H9 (cell line): ENCODE data around the gene RNLS. TPM values are rescaled to one million over a fixed set of nuclear protein-coding genes. Genes with fewer than 3 reads are reported as not detected.

ENCODE experiments used
- DNase-seq: peaks from one replicate; pipeline ENCODE4 v3.0.0-alpha.2; 2017
- H2AFZ ChIP-seq: one replicate; pipeline ENCODE4 v1.6.1; 2013; ENCODE audit warnings: mild to moderate bottlenecking, low read length, control low read depth, moderate library complexity
- H2AK5ac ChIP-seq: 2 replicates; pipeline ENCODE4 v1.6.1; 2013; ENCODE audit warnings: low read length, control low read depth, mixed read lengths; ENCODE audit not compliant: insufficient read length
- H2BK120ac ChIP-seq: one replicate; pipeline ENCODE4 v1.6.1; 2013; ENCODE audit warnings: low read depth, mild to moderate bottlenecking, low read length, control low read depth, inconsistent platforms; ENCODE audit not compliant: poor library complexity, severe bottlenecking
- H2BK12ac ChIP-seq: 2 replicates; pipeline ENCODE4 v1.6.1; 2013; ENCODE audit warnings: low read length, control low read depth, mixed read lengths, low read depth; ENCODE audit not compliant: insufficient read length
- H2BK15ac ChIP-seq: 2 replicates; pipeline ENCODE4 v1.6.1; 2013; ENCODE audit warnings: low read depth, low read length, control low read depth
- H2BK20ac ChIP-seq: one replicate; pipeline ENCODE4 v1.6.1; 2013; ENCODE audit warnings: low read depth, mild to moderate bottlenecking, low read length, control low read depth, inconsistent platforms; ENCODE audit not compliant: poor library complexity, severe bottlenecking
- H2BK5ac ChIP-seq: 2 replicates; pipeline ENCODE4 v1.6.1; 2013; ENCODE audit warnings: low read length, control low read depth, mixed read lengths; ENCODE audit not compliant: insufficient read length
- H3K14ac ChIP-seq: 2 replicates; pipeline ENCODE4 v1.6.1; 2013; ENCODE audit warnings: low read length, control low read depth; ENCODE audit not compliant: insufficient read depth
- H3K18ac ChIP-seq: 2 replicates; pipeline ENCODE4 v1.6.1; 2013; ENCODE audit warnings: low read depth, mild to moderate bottlenecking, mixed read lengths, low read length, control low read depth; ENCODE audit not compliant: insufficient read length
- H3K23ac ChIP-seq: 2 replicates; pipeline ENCODE4 v1.6.1; 2013; ENCODE audit warnings: low read length, control low read depth, mixed read lengths, low read depth; ENCODE audit not compliant: insufficient read length
- H3K23me2 ChIP-seq: 2 replicates; pipeline ENCODE4 v1.6.1; 2013; ENCODE audit warnings: low read depth, mild to moderate bottlenecking, mixed read lengths, low read length, control low read depth; ENCODE audit not compliant: insufficient read length, poor library complexity, severe bottlenecking
- H3K27ac ChIP-seq: 2 replicates; pipeline ENCODE4 v1.5.1; 2013; ENCODE audit warnings: low read length, control low read depth, mixed read lengths, low read depth; ENCODE audit not compliant: insufficient read length
- H3K27me3 ChIP-seq: 2 replicates; pipeline ENCODE4 v1.6.1; 2013; ENCODE audit warnings: low read length, control low read depth, inconsistent platforms; ENCODE audit not compliant: insufficient read depth
- H3K4ac ChIP-seq: 2 replicates; pipeline ENCODE4 v1.6.1; 2013; ENCODE audit warnings: low read depth, mild to moderate bottlenecking, control low read depth, inconsistent platforms, low read length, moderate library complexity
- H3K4me1 ChIP-seq: 2 replicates; pipeline ENCODE4 v1.6.1; 2013; ENCODE audit warnings: low read length, control low read depth, inconsistent platforms; ENCODE audit not compliant: insufficient read depth
- H3K4me2 ChIP-seq: 2 replicates; pipeline ENCODE4 v1.6.1; 2013; ENCODE audit warnings: low read length, control low read depth, mixed read lengths; ENCODE audit not compliant: insufficient read length, insufficient read depth
- H3K56ac ChIP-seq: 2 replicates; pipeline ENCODE4 v1.6.1; 2013; ENCODE audit warnings: low read depth, mild to moderate bottlenecking, mixed read lengths, low read length, control low read depth; ENCODE audit not compliant: insufficient read length
- H3K79me1 ChIP-seq: 2 replicates; pipeline ENCODE4 v1.6.1; 2013; ENCODE audit warnings: low read depth, mild to moderate bottlenecking, moderate library complexity, low read length, control low read depth, inconsistent platforms; ENCODE audit not compliant: insufficient read depth, poor library complexity, severe bottlenecking
- H3K79me2 ChIP-seq: 2 replicates; pipeline ENCODE4 v1.6.1; 2013; ENCODE audit warnings: low read length, control low read depth, inconsistent platforms; ENCODE audit not compliant: insufficient read depth
- H3K9ac ChIP-seq: 2 replicates; pipeline ENCODE4 v1.6.1; 2013; ENCODE audit warnings: low read length, control low read depth, mixed read lengths; ENCODE audit not compliant: insufficient read length; ENCODE audit errors: extremely low read depth
- H3K9me3 ChIP-seq: one replicate; pipeline ENCODE4 v1.6.1; 2013; ENCODE audit warnings: low read depth, low read length, inconsistent platforms; ENCODE audit not compliant: control insufficient read depth
- H3T11ph ChIP-seq: one replicate; pipeline ENCODE4 v1.6.1; 2013; ENCODE audit warnings: mild to moderate bottlenecking, low read length, control low read depth, inconsistent platforms
- H4K20me1 ChIP-seq: one replicate; pipeline ENCODE4 v1.6.1; 2013; ENCODE audit not compliant: control insufficient read depth, insufficient read length, insufficient read depth
- H4K5ac ChIP-seq: 2 replicates; pipeline ENCODE4 v1.6.1; 2013; ENCODE audit warnings: low read depth, mild to moderate bottlenecking, mixed read lengths, low read length, control low read depth; ENCODE audit not compliant: insufficient read length
- H4K8ac ChIP-seq: replicated peaks from 2 replicates; pipeline ENCODE4 v1.6.1; 2013; ENCODE audit warnings: low read length, control low read depth, mixed read lengths, low read depth; ENCODE audit not compliant: insufficient read length
- H4K91ac ChIP-seq: 2 replicates; pipeline ENCODE4 v1.6.1; 2013; ENCODE audit warnings: low read depth, mild to moderate bottlenecking, moderate library complexity, mixed read lengths, low read length, control low read depth; ENCODE audit not compliant: insufficient read length
- H3K27ac Mint-ChIP-seq, 3 experiments: 2 replicates in 2 of 3; 3 replicates in 1 of 3; pipeline ENCODE4 v1.8.0; 2020 to 2021; ENCODE audit warnings: mixed read lengths in 3 of 3, mild to moderate bottlenecking in 1 of 3, moderate library complexity in 1 of 3
- H3K27me3 Mint-ChIP-seq: 2 replicates; pipeline ENCODE4 v1.8.0; 2021; ENCODE audit warnings: low read depth, mild to moderate bottlenecking, moderate library complexity, mixed read lengths
- H3K36me3 Mint-ChIP-seq, 3 experiments: 2 replicates in 2 of 3; 3 replicates in 1 of 3; pipeline ENCODE4 v1.8.0; 2020 to 2021; ENCODE audit warnings: low read depth in 3 of 3, mixed read lengths in 3 of 3; ENCODE audit not compliant: insufficient read depth in 1 of 3
- H3K4me1 Mint-ChIP-seq, 2 experiments: 2 replicates each; pipeline ENCODE4 v1.8.0; 2020; ENCODE audit warnings: mixed read lengths in 2 of 2
- H3K4me3 Mint-ChIP-seq, 2 experiments: 2 replicates in 1 of 2; 3 replicates in 1 of 2; pipeline ENCODE4 v1.8.0; 2020 to 2021; ENCODE audit warnings: mild to moderate bottlenecking in 2 of 2, mixed read lengths in 2 of 2, moderate library complexity in 1 of 2
- H3K9me3 Mint-ChIP-seq, 2 experiments: 2 replicates in 1 of 2; 3 replicates in 1 of 2; pipeline ENCODE4 v1.8.0; 2020; ENCODE audit warnings: mild to moderate bottlenecking in 2 of 2, mixed read lengths in 2 of 2, moderate library complexity in 1 of 2
- CTCF ChIP-seq: fragments of 200-600 bp; sonication (generic); conservative IDR thresholded peaks from 3 replicates; pipeline ENCODE4 v1.8.0; 2021; ENCODE audit warnings: antibody characterized with exemption, mild to moderate bottlenecking
- total RNA-seq: library from RNA; stranded (reverse); gene quantifications from 2 replicates; pipeline ENCODE4 v1.2.1, GENCODE V29; 2021

The RNLS gene
- total RNA-seq, 1 experiment from 2014 or later: 7.5 TPM

- TF ChIP-seq CTCF: no peak
- Histone ChIP-seq H3K27me3 (no peaks in the 10 kb centered on the region), H3K4me2 (no peak overlapping the region), H3K23ac (no peak overlapping the region), H2AFZ (no peak overlapping the region), H3K9me3 (no peaks in the 10 kb centered on the region), H4K8ac (no peak overlapping the region), H3K4ac (no peak overlapping the region), H3K79me1 (no peaks in the 10 kb centered on the region), H2BK15ac (no peak overlapping the region), H3K79me2 (no peaks in the 10 kb centered on the region), H3K27ac (no peak overlapping the region), H3K4me1 (no peaks in the 10 kb centered on the region; the same call in 1 of the 2 replicates), H4K91ac (no peak overlapping the region), H4K20me1 (no peaks in the 10 kb centered on the region), H2BK5ac (no peak overlapping the region), H3T11ph (no peak overlapping the region), H2BK20ac (no peak overlapping the region), H3K56ac (no peak overlapping the region), H2AK5ac (no peak overlapping the region), H4K5ac (no peak overlapping the region), H3K23me2 (no peaks in the 10 kb centered on the region), H2BK120ac (no peak overlapping the region), H3K9ac (no peak overlapping the region), H3K18ac (no peak overlapping the region), H2BK12ac (no peak overlapping the region), H3K14ac (no peak overlapping the region)
- no peak overlapping the region for H3K27ac Mint-ChIP-seq
- H3K4me3 Mint-ChIP-seq: no peak overlapping the region
- H3K4me1 Mint-ChIP-seq: peaks cover 14 to 25% of the 10 kb centered on the region in 2 experiments
- no peaks in the 10 kb centered on the region for H3K27me3 Mint-ChIP-seq
- no peak for DNase-seq
- no peaks in the 10 kb centered on the region for H3K36me3 Mint-ChIP-seq
- H3K9me3 Mint-ChIP-seq: no peaks in the 10 kb centered on the region
Measured at GRCh38 chr10:88280518-88280917, 302.6 kb downstream of the RNLS start.
